ENCODE results near the gene TRIM52.
"Not testable (repeated sequence)": the region's sequence is repeated elsewhere in the genome, so short reads cannot be mapped to it uniquely, and the experiment has no call there.

TRIM52 gene

GRCh38 chr5:181271081-181271480, 10.1 kb upstream of the TRIM52 start:
- Histone ChIP-seq H3K9me3 (replicated peaks; ENCODE audit: low read length) (no peaks in the 10 kb centered on the region), H3K4me2 (ENCODE audit: low read length) (no peak overlapping the region), H3K36me3 (ENCODE audit: insufficient read depth, low read length) (no peaks in the 10 kb centered on the region), H3K9ac (ENCODE audit: low read depth, low read length) (no peak overlapping the region), H3K4me1 (ENCODE audit: control insufficient read depth, insufficient read depth, low read length) (no peaks in the 10 kb centered on the region), H3K27me3 (ENCODE audit: control insufficient read depth, insufficient read depth, low read length) (no peaks in the 10 kb centered on the region), H3K4me3 (ENCODE audit: low read length) (no peak overlapping the region)

- not testable (repeated sequence) for H3K36me3 ChIP-seq (ENCODE audit: insufficient read depth, low read length); H3K4me2 ChIP-seq (ENCODE audit: low read length); H3K9me3 ChIP-seq (replicated peaks; ENCODE audit: low read length); H3K4me3 ChIP-seq (ENCODE audit: low read length); H3K4me1 ChIP-seq (ENCODE audit: control insufficient read depth, insufficient read depth, low read length); H3K9ac ChIP-seq (ENCODE audit: low read depth, low read length); H3K27me3 ChIP-seq (ENCODE audit: control insufficient read depth, insufficient read depth, low read length)
These were observed 7.0 kb upstream of the TRIM52 start for GRCh38 chr5:181267907-181268306.

- H3K36me3 ChIP-seq (ENCODE audit: insufficient read depth, low read length); H3K4me3 ChIP-seq (ENCODE audit: low read length); H3K9ac ChIP-seq (ENCODE audit: low read depth, low read length); H3K4me1 ChIP-seq (ENCODE audit: control insufficient read depth, insufficient read depth, low read length); H3K27me3 ChIP-seq (ENCODE audit: control insufficient read depth, insufficient read depth, low read length); H3K9me3 ChIP-seq (replicated peaks; ENCODE audit: low read length); H3K4me2 ChIP-seq (ENCODE audit: low read length): not testable (repeated sequence)
These were observed 6.5 kb upstream of the TRIM52 start for GRCh38 chr5:181267291-181267904.

- H3K27me3 ChIP-seq (ENCODE audit: control insufficient read depth, insufficient read depth, low read length), result no peaks in the 10 kb centered on the region
- peaks cover 6% of the 10 kb centered on the region for H3K36me3 ChIP-seq (ENCODE audit: insufficient read depth, low read length)
- H3K9ac ChIP-seq (ENCODE audit: low read depth, low read length), result no peak overlapping the region
- H3K4me2 ChIP-seq (ENCODE audit: low read length), result no peak overlapping the region
- H3K4me3 ChIP-seq (ENCODE audit: low read length), result no peak overlapping the region
- H3K9me3 ChIP-seq (replicated peaks; ENCODE audit: low read length), result no peaks in the 10 kb centered on the region
- peaks cover under 1% of the 10 kb centered on the region for H3K4me1 ChIP-seq (ENCODE audit: control insufficient read depth, insufficient read depth, low read length)
These were observed 4.2 kb upstream of the TRIM52 start for GRCh38 chr5:181265092-181265671.

- H3K4me3 ChIP-seq (ENCODE audit: low read length), result no peak overlapping the region
- H3K9ac ChIP-seq (ENCODE audit: low read depth, low read length), result no peak overlapping the region
- H3K4me2 ChIP-seq (ENCODE audit: low read length), result no peak overlapping the region
- peaks cover 6% of the 10 kb centered on the region for H3K36me3 ChIP-seq (ENCODE audit: insufficient read depth, low read length)
- H3K9me3 ChIP-seq (replicated peaks; ENCODE audit: low read length), result no peaks in the 10 kb centered on the region
- H3K4me1 ChIP-seq (ENCODE audit: control insufficient read depth, insufficient read depth, low read length), result peaks cover 15% of the 10 kb centered on the region
- no peaks in the 10 kb centered on the region for H3K27me3 ChIP-seq (ENCODE audit: control insufficient read depth, insufficient read depth, low read length)
These were observed 2.7 kb upstream of the TRIM52 start for GRCh38 chr5:181263633-181264032.

- Histone ChIP-seq H3K36me3 (ENCODE audit: insufficient read depth, low read length) (peaks cover 10% of the 10 kb centered on the region), H3K4me1 (ENCODE audit: control insufficient read depth, insufficient read depth, low read length) (peaks cover 29% of the 10 kb centered on the region), H3K9ac (ENCODE audit: low read depth, low read length) (peak overlapping the region; percentile 100), H3K27me3 (ENCODE audit: control insufficient read depth, insufficient read depth, low read length) (no peaks in the 10 kb centered on the region), H3K4me3 (ENCODE audit: low read length) (peak overlapping the region; percentile 86), H3K9me3 (replicated peaks; ENCODE audit: low read length) (no peaks in the 10 kb centered on the region), H3K4me2 (ENCODE audit: low read length) (peak overlapping the region; percentile 97)
These were observed 542 bp upstream of the TRIM52 start for GRCh38 chr5:181261320-181262049.

- Histone ChIP-seq H3K4me2 (ENCODE audit: low read length) (peak overlapping the region; percentile 97), H3K9me3 (replicated peaks; ENCODE audit: low read length) (no peaks in the 10 kb centered on the region), H3K9ac (ENCODE audit: low read depth, low read length) (peak overlapping the region; percentile 100), H3K4me3 (ENCODE audit: low read length) (peak overlapping the region; percentile 86), H3K36me3 (ENCODE audit: insufficient read depth, low read length) (peaks cover 18% of the 10 kb centered on the region), H3K4me1 (ENCODE audit: control insufficient read depth, insufficient read depth, low read length) (peaks cover 41% of the 10 kb centered on the region), H3K27me3 (ENCODE audit: control insufficient read depth, insufficient read depth, low read length) (no peaks in the 10 kb centered on the region)
These were observed 796 bp downstream of the TRIM52 start for GRCh38 chr5:181259974-181260719.

- Histone ChIP-seq H3K4me2 (ENCODE audit: low read length) (peak overlapping the region; percentile 97), H3K4me1 (ENCODE audit: control insufficient read depth, insufficient read depth, low read length) (peaks cover 41% of the 10 kb centered on the region), H3K9ac (ENCODE audit: low read depth, low read length) (peak overlapping the region; percentile 100)
These were observed 1.7 kb downstream of the TRIM52 start for GRCh38 chr5:181259283-181259682.

GRCh38 chr5:181258576-181258975, 2.4 kb downstream of the TRIM52 start:
- H3K36me3 ChIP-seq (ENCODE audit: insufficient read depth, low read length), result peaks cover 20% of the 10 kb centered on the region
- H3K4me2 ChIP-seq (ENCODE audit: low read length), result peak overlapping the region; percentile 97
- H3K4me1 ChIP-seq (ENCODE audit: control insufficient read depth, insufficient read depth, low read length), result peaks cover 41% of the 10 kb centered on the region
- no peaks in the 10 kb centered on the region for H3K27me3 ChIP-seq (ENCODE audit: control insufficient read depth, insufficient read depth, low read length)
- H3K4me3 ChIP-seq (ENCODE audit: low read length), result peak overlapping the region; percentile 86
- peak overlapping the region; percentile 100 for H3K9ac ChIP-seq (ENCODE audit: low read depth, low read length)
- H3K9me3 ChIP-seq (replicated peaks; ENCODE audit: low read length), result no peaks in the 10 kb centered on the region

More at GRCh38 chr5:181259283-181259682, 1.7 kb downstream of the TRIM52 start:
- peaks cover 24% of the 10 kb centered on the region for H3K36me3 ChIP-seq (ENCODE audit: insufficient read depth, low read length)
- H3K9me3 ChIP-seq (replicated peaks; ENCODE audit: low read length), result no peaks in the 10 kb centered on the region
- peak overlapping the region; percentile 86 for H3K4me3 ChIP-seq (ENCODE audit: low read length)
- no peaks in the 10 kb centered on the region for H3K27me3 ChIP-seq (ENCODE audit: control insufficient read depth, insufficient read depth, low read length)

- Histone ChIP-seq H3K4me3 (ENCODE audit: low read length) (no peak overlapping the region), H3K4me2 (ENCODE audit: low read length) (peak overlapping the region; percentile 57), H3K27me3 (ENCODE audit: control insufficient read depth, insufficient read depth, low read length) (no peaks in the 10 kb centered on the region), H3K9me3 (replicated peaks; ENCODE audit: low read length) (no peaks in the 10 kb centered on the region), H3K4me1 (ENCODE audit: control insufficient read depth, insufficient read depth, low read length) (peaks cover 41% of the 10 kb centered on the region), H3K9ac (ENCODE audit: low read depth, low read length) (no peak overlapping the region), H3K36me3 (ENCODE audit: insufficient read depth, low read length) (peaks cover 29% of the 10 kb centered on the region)
These were observed 4.9 kb downstream of the TRIM52 start for GRCh38 chr5:181255836-181256578.

- no peaks in the 10 kb centered on the region for H3K27me3 ChIP-seq (ENCODE audit: control insufficient read depth, insufficient read depth, low read length)
- H3K36me3 ChIP-seq (ENCODE audit: insufficient read depth, low read length), result peaks cover 33% of the 10 kb centered on the region
- H3K4me1 ChIP-seq (ENCODE audit: control insufficient read depth, insufficient read depth, low read length), result peaks cover 41% of the 10 kb centered on the region
- H3K4me2 ChIP-seq (ENCODE audit: low read length), result peak overlapping the region; percentile 57
- no peaks in the 10 kb centered on the region for H3K9me3 ChIP-seq (replicated peaks; ENCODE audit: low read length)
- no peak overlapping the region for H3K9ac ChIP-seq (ENCODE audit: low read depth, low read length)
- no peak overlapping the region for H3K4me3 ChIP-seq (ENCODE audit: low read length)
These were observed 5.7 kb downstream of the TRIM52 start for GRCh38 chr5:181255276-181255675.

Data from skeletal muscle satellite cell (primary cell).